Endothelial cell of umbilical vein (primary cell): Measurements from ENCODE around the gene HSPB1. TPM values are rescaled to one million over a fixed set of nuclear protein-coding genes. Genes with fewer than 3 reads are reported as not detected.

Experiments used
- BruUV-seq: library from RNA; stranded (reverse); fragments of 400-500 nt; replicated peaks from 2 replicates; lab custom pipeline; 2021; lab: Mats Ljungman, UMichigan
- CTCF ChIA-PET: fragments of 300-600, 350-600 bp; sonication (Branson Sonifier 250); formaldehyde crosslinking; loops from one replicate; lab custom pipeline; 2021; ENCODE audit warnings: antibody characterized with exemption, inconsistent platforms; lab: Charles Lee
- POLR2A ChIA-PET: fragments of 300-600, 350-600 bp; sonication (Branson Sonifier 250); formaldehyde crosslinking; loops from one replicate; lab custom pipeline; 2021; ENCODE audit warnings: antibody characterized with exemption, inconsistent platforms; lab: Charles Lee
- DNase-seq: peaks from one replicate; pipeline ENCODE4 v3.0.0-alpha.2; 2011; ENCODE audit warnings: low read depth, low spot score
- FAIRE-seq: peaks from 2 replicates; lab custom pipeline; 2011; peaks lifted over from hg19 to GRCh38; lab: Jason Lieb, UNC
- H2AFZ ChIP-seq: 2 replicates; pipeline ENCODE4 v1.6.0; 2012; ENCODE audit warnings: low read depth, low read length, control low read depth, inconsistent platforms
- H3K27ac ChIP-seq: 2 replicates; pipeline ENCODE4 v1.5.1; 2011; ENCODE audit warnings: low read depth, mild to moderate bottlenecking, control low read depth, low read length, moderate library complexity; ENCODE audit not compliant: insufficient read depth
- H3K27me3 ChIP-seq, 2 experiments: 2 replicates each; pipeline versions ENCODE4 v1.6.0 to v1.6.1; 2011; ENCODE audit warnings: low read length in 2 of 2, mixed read lengths in 1 of 2; ENCODE audit not compliant: control insufficient read depth in 2 of 2, insufficient read depth in 2 of 2
- H3K36me3 ChIP-seq, 2 experiments: 2 replicates in 1 of 2; 3 replicates in 1 of 2; pipeline ENCODE4 v1.5.1; 2011; ENCODE audit warnings: low read length in 2 of 2, mild to moderate bottlenecking in 1 of 2, moderate library complexity in 1 of 2; ENCODE audit not compliant: control insufficient read depth in 2 of 2, insufficient read depth in 2 of 2; ENCODE audit errors: extremely low read depth in 1 of 2
- H3K4me1 ChIP-seq: 3 replicates; pipeline ENCODE4 v1.5.1; 2011; ENCODE audit warnings: mild to moderate bottlenecking, low read length; ENCODE audit not compliant: control insufficient read depth, insufficient read depth; ENCODE audit errors: extremely low read depth
- H3K4me2 ChIP-seq: 2 replicates; pipeline ENCODE4 v1.6.1; 2011; ENCODE audit warnings: low read length, control low read depth, mixed read lengths; ENCODE audit not compliant: insufficient read depth
- H3K4me3 ChIP-seq, 3 experiments: fragments of 200-600 bp in 1 of 3; sonication (generic), shearing (Covaris generic) in 1 of 3; replicated peaks in 1 of 3; 2 replicates each; pipeline ENCODE4 v1.5.1; 2011 to 2016; ENCODE audit warnings: control low read depth in 3 of 3, low read length in 3 of 3, mild to moderate bottlenecking in 2 of 3, inconsistent platforms in 1 of 3, low read depth in 1 of 3, moderate library complexity in 1 of 3; ENCODE audit not compliant: insufficient read depth in 1 of 3
- H3K79me2 ChIP-seq: 2 replicates; pipeline ENCODE4 v1.6.0; 2012; ENCODE audit warnings: low read length, inconsistent platforms; ENCODE audit not compliant: control insufficient read depth, insufficient read depth
- H3K9ac ChIP-seq: replicated peaks from 2 replicates; pipeline ENCODE3; 2011; ENCODE audit warnings: low read length, control low read depth; ENCODE audit not compliant: insufficient read depth; ENCODE audit errors: extremely low read depth
- H3K9me1 ChIP-seq: replicated peaks from 3 replicates; pipeline ENCODE4 v1.6.0; 2011; ENCODE audit warnings: mild to moderate bottlenecking, low read length; ENCODE audit not compliant: control insufficient read depth, insufficient read depth; ENCODE audit errors: extremely low read depth
- H3K9me3 ChIP-seq: replicated peaks from 2 replicates; pipeline ENCODE4 v1.5.1; 2012; ENCODE audit warnings: low read length, inconsistent platforms; ENCODE audit not compliant: control insufficient read depth, insufficient read depth
- H4K20me1 ChIP-seq: replicated peaks from 2 replicates; pipeline ENCODE3; 2011; ENCODE audit warnings: mild to moderate bottlenecking, low read length; ENCODE audit not compliant: control insufficient read depth, insufficient read depth; ENCODE audit errors: extremely low read depth
- EZH2 ChIP-seq: IDR thresholded peaks from 2 replicates; pipeline ENCODE4 v1.6.1; 2012; ENCODE audit warnings: borderline replicate concordance, low read depth, mild to moderate bottlenecking, moderate library complexity, low read length, inconsistent platforms; ENCODE audit not compliant: severe bottlenecking
- FOS ChIP-seq: IDR thresholded peaks from 2 replicates; pipeline ENCODE4 v1.6.1; 2011; ENCODE audit warnings: mild to moderate bottlenecking, low read length, moderate library complexity, borderline replicate concordance; ENCODE audit not compliant: insufficient read depth
- GATA2 ChIP-seq: IDR thresholded peaks from 2 replicates; pipeline ENCODE4 v1.7.0; 2011; ENCODE audit warnings: low read depth, mild to moderate bottlenecking, moderate library complexity, mixed read lengths, low read length; ENCODE audit not compliant: insufficient read length, insufficient read depth
- JUN ChIP-seq: IDR thresholded peaks from 2 replicates; pipeline ENCODE4 v1.6.1; 2011; ENCODE audit warnings: borderline replicate concordance, low read depth; ENCODE audit not compliant: insufficient read length, insufficient read depth
- POLR2A ChIP-seq: IDR thresholded peaks from 2 replicates; pipeline ENCODE4 v1.6.1; 2012; ENCODE audit warnings: low read depth, mild to moderate bottlenecking, control low read depth, low read length
- dilution Hi-C: fragments of 300-500 bp; cut with MboI; formaldehyde crosslinking; loops from one replicate; pipeline ENCODE4 v1.15.0; 2019; ENCODE audit warnings: low sequenced_read_pairs; ENCODE audit not compliant: extremely low pct_ligation_motif_present
- intact Hi-C: fragments of 100-400 bp; cut with micrococcal nuclease; formaldehyde crosslinking; loops from one replicate; pipeline ENCODE4 v1.10.0; 2022
- polyA plus RNA-seq, 4 experiments: library from polyadenylated mRNA; depleted of rRNA in 3 of 4; stranded (reverse) in 3 of 4; unstranded in 1 of 4; fragments of >200 nt; gene quantifications; 2 replicates each; pipeline versions ENCODE4 v1.2.1 to v1.2.3, GENCODE V29; 2011 to 2012; ENCODE audit warnings: missing spikeins in 1 of 4
- total RNA-seq: library from RNA; stranded (reverse); gene quantifications from 2 replicates; pipeline ENCODE4 v1.2.3, GENCODE V29; 2021
- TF ChIP-seq, protein P1 (sequence below): IDR thresholded peaks from 2 replicates; pipeline ENCODE4 v1.6.1; 2011; ENCODE audit not compliant: insufficient read depth, insufficient read length
- TF ChIP-seq, protein P2 (sequence below), 2 donors: IDR thresholded peaks; 1 replicate in 1 of 2; 2 replicates in 1 of 2; pipeline ENCODE4 v1.5.1; 2011; ENCODE audit warnings: low read length in 2 of 2, mild to moderate bottlenecking in 2 of 2, moderate library complexity in 2 of 2, control low read depth in 1 of 2, inconsistent platforms in 1 of 2, low read depth in 1 of 2; ENCODE audit not compliant: insufficient read depth in 1 of 2; ENCODE audit errors: extremely low read depth in 1 of 2

Gene HSPB1
- total and polyA plus RNA-seq, 2 donors (not counting 3 experiments of a cell fraction or from before 2014, with no cell fraction given): 1,748 to 3,130 TPM

DNA sequence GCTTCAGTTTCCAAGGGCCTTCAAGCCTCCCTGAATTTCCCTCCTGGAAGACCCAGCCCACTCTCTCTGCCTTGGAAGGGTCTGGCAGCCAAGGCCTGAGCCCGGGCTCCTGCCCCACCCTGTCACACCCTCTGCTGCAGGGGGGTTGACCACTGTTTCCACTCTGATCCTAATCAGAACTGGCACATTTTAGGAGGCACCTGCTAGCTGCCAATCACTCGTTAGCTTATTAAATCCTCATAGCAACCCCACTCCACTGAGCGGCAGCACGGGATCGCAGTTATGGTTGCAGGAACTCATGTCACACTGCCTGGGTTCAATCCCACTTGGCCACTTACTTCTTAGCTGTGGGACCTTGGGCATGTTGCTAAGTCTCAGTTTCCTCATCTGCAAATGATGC is 12.9 kb downstream of the HSPB1 start:
- no peaks in the 10 kb centered on the region for H3K27me3 ChIP-seq
- H3K27ac ChIP-seq: no peak overlapping the region
- no peak overlapping the region for H3K4me3 ChIP-seq
- no peaks in the 10 kb centered on the region for H3K79me2 ChIP-seq
- H3K9ac ChIP-seq: no peak overlapping the region
- H3K36me3 ChIP-seq: no peaks in the 10 kb centered on the region
- BruUV-seq: no TSS peak
- FAIRE-seq: no peak
- no peaks in the 10 kb centered on the region for H4K20me1 ChIP-seq
- H3K4me2 ChIP-seq: no peak overlapping the region
- H3K4me1 ChIP-seq: peaks cover 17% of the 10 kb centered on the region
- no peak overlapping the region for H2AFZ ChIP-seq
- ChIA-PET CTCF (interaction anchor here (2.2 to 11.9 kb wide), 5 partner anchors 10 to 138 kb away, joined by 8 to 132 read pairs (median 61); no protein-coding TSS in a partner anchor), POLR2A (no interaction called here)
- TF ChIP-seq JUN (no peak), GATA2 (no peak), FOS (no peak), EZH2 (no peak), POLR2A (no peak)
- TF ChIP-seq, protein P1, sequence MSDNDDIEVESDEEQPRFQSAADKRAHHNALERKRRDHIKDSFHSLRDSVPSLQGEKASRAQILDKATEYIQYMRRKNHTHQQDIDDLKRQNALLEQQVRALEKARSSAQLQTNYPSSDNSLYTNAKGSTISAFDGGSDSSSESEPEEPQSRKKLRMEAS: no peak
- TF ChIP-seq, protein P2, sequence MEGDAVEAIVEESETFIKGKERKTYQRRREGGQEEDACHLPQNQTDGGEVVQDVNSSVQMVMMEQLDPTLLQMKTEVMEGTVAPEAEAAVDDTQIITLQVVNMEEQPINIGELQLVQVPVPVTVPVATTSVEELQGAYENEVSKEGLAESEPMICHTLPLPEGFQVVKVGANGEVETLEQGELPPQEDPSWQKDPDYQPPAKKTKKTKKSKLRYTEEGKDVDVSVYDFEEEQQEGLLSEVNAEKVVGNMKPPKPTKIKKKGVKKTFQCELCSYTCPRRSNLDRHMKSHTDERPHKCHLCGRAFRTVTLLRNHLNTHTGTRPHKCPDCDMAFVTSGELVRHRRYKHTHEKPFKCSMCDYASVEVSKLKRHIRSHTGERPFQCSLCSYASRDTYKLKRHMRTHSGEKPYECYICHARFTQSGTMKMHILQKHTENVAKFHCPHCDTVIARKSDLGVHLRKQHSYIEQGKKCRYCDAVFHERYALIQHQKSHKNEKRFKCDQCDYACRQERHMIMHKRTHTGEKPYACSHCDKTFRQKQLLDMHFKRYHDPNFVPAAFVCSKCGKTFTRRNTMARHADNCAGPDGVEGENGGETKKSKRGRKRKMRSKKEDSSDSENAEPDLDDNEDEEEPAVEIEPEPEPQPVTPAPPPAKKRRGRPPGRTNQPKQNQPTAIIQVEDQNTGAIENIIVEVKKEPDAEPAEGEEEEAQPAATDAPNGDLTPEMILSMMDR (IDR thresholded peaks at IDR 0.05; ENCODE audit: extremely low read depth in 1 of 2, insufficient read depth in 1 of 2, low read depth in 1 of 2, low read length in 2 of 2): no peak
- H3K9me3 ChIP-seq: no peaks in the 10 kb centered on the region
- dilution Hi-C loops: no loop called here
- no peaks in the 10 kb centered on the region for H3K9me1 ChIP-seq
- DNase-seq: no peak
- intact Hi-C loops: no loop called here
